IMR-90 (cell line): ENCODE measurements around the gene UGT1A3. TPM values are rescaled to one million over a fixed set of nuclear protein-coding genes. Genes with fewer than 3 reads are reported as not detected.

Source experiments
- ATAC-seq: fragments of 200-7000 bp; cut with Tn5 transposase; 2 replicates; pipeline ENCODE4 v1.9.1; 2020; ENCODE audit warnings: low read depth, mild to moderate bottlenecking, moderate library complexity
- BruUV-seq: library from RNA; stranded (reverse); fragments of 400-500 nt; replicated peaks from 2 replicates; lab custom pipeline; 2021; lab: Mats Ljungman, UMichigan
- CTCF ChIA-PET: fragments of 300-600 bp; formaldehyde crosslinking; extraction: SDS; loops from one replicate; lab custom pipeline; 2021; ENCODE audit warnings: antibody characterized with exemption; lab: Yijun Ruan, JAX
- POLR2A ChIA-PET: fragments of 300-600 bp; sonication (Branson Sonifier 250); formaldehyde crosslinking; loops from one replicate; lab custom pipeline; 2022; ENCODE audit warnings: antibody characterized with exemption; ENCODE audit not compliant: unreplicated experiment; lab: Charles Lee
- DNase-seq: peaks from one replicate; pipeline ENCODE4 v3.0.0; 2013
- H2AFZ ChIP-seq: replicated peaks from 2 replicates; pipeline ENCODE3; 2013; ENCODE audit warnings: low read length, mild to moderate bottlenecking; ENCODE audit not compliant: poor library complexity
- H2AK5ac ChIP-seq: 2 replicates; pipeline ENCODE4 v1.6.1; 2013; ENCODE audit warnings: low read depth, low read length, inconsistent platforms
- H2AK9ac ChIP-seq: replicated peaks from 2 replicates; pipeline ENCODE3; 2013; ENCODE audit warnings: mild to moderate bottlenecking, low read depth, low read length, moderate library complexity; ENCODE audit not compliant: poor library complexity
- H2BK120ac ChIP-seq: 2 replicates; pipeline ENCODE4 v1.6.1; 2013; ENCODE audit warnings: low read depth, low read length, inconsistent platforms
- H2BK15ac ChIP-seq: 3 replicates; pipeline ENCODE4 v1.6.1; 2013; ENCODE audit warnings: low read depth, low read length, inconsistent platforms
- H2BK20ac ChIP-seq: 2 replicates; pipeline ENCODE4 v1.6.1; 2013; ENCODE audit warnings: low read depth, mild to moderate bottlenecking, inconsistent platforms, low read length, moderate library complexity
- H2BK5ac ChIP-seq: 2 replicates; pipeline ENCODE4 v1.6.1; 2013; ENCODE audit warnings: mild to moderate bottlenecking, low read depth, low read length, inconsistent platforms; ENCODE audit not compliant: poor library complexity, severe bottlenecking
- H3K14ac ChIP-seq: replicated peaks from 2 replicates; pipeline ENCODE4 v1.6.1; 2013; ENCODE audit warnings: low read depth, low read length, inconsistent platforms
- H3K18ac ChIP-seq: 2 replicates; pipeline ENCODE4 v1.6.1; 2013; ENCODE audit warnings: low read depth, low read length, control low read depth
- H3K23ac ChIP-seq: 2 replicates; pipeline ENCODE4 v1.6.1; 2013; ENCODE audit warnings: low read depth, low read length, inconsistent platforms
- H3K27ac ChIP-seq: 2 replicates; pipeline ENCODE4 v1.5.1; 2013; ENCODE audit warnings: mild to moderate bottlenecking, control low read depth, low read length; ENCODE audit not compliant: insufficient read depth
- H3K27me3 ChIP-seq: 2 replicates; pipeline ENCODE4 v1.6.1; 2013; ENCODE audit warnings: low read length; ENCODE audit not compliant: control insufficient read depth, insufficient read depth
- H3K36me3 ChIP-seq: 2 replicates; pipeline ENCODE4 v1.6.1; 2013; ENCODE audit warnings: low read length, mixed read lengths; ENCODE audit not compliant: control insufficient read depth, insufficient read depth
- H3K4ac ChIP-seq: 2 replicates; pipeline ENCODE4 v1.6.1; 2013; ENCODE audit warnings: low read depth, low read length, inconsistent platforms
- H3K4me1 ChIP-seq: 2 replicates; pipeline ENCODE4 v1.6.1; 2013; ENCODE audit warnings: low read length, mixed read lengths; ENCODE audit not compliant: control insufficient read depth, insufficient read depth
- H3K4me2 ChIP-seq: 2 replicates; pipeline ENCODE4 v1.6.1; 2013; ENCODE audit warnings: low read depth, mild to moderate bottlenecking, control low read depth, low read length, moderate library complexity
- H3K4me3 ChIP-seq: 2 replicates; pipeline ENCODE4 v1.5.1; 2013; ENCODE audit warnings: low read depth, mild to moderate bottlenecking, control low read depth, low read length, moderate library complexity; ENCODE audit not compliant: insufficient read depth
- H3K56ac ChIP-seq: 2 replicates; pipeline ENCODE4 v1.6.1; 2013; ENCODE audit warnings: low read length, inconsistent platforms; ENCODE audit not compliant: insufficient read depth; ENCODE audit errors: extremely low read depth
- H3K79me1 ChIP-seq, 2 experiments: 2 replicates each; pipeline ENCODE4 v1.6.1; 2013; ENCODE audit warnings: low read length in 2 of 2, inconsistent platforms in 1 of 2, low read depth in 1 of 2
- H3K9ac ChIP-seq: 2 replicates; pipeline ENCODE4 v1.6.1; 2013; ENCODE audit warnings: low read depth, low read length, control low read depth
- H3K9me1 ChIP-seq: 2 replicates; pipeline ENCODE4 v1.6.1; 2013; ENCODE audit warnings: low read length, inconsistent platforms; ENCODE audit not compliant: insufficient read depth
- H3K9me3 ChIP-seq: 2 replicates; pipeline ENCODE4 v1.6.1; 2013; ENCODE audit warnings: low read length; ENCODE audit not compliant: control insufficient read depth, insufficient read depth
- H4K20me1 ChIP-seq: 2 replicates; pipeline ENCODE4 v1.6.1; 2013; ENCODE audit warnings: low read length, inconsistent platforms; ENCODE audit not compliant: insufficient read depth
- H4K5ac ChIP-seq: 2 replicates; pipeline ENCODE4 v1.6.1; 2013; ENCODE audit warnings: mild to moderate bottlenecking, low read depth, low read length, control low read depth
- H4K8ac ChIP-seq, 2 experiments: 2 replicates each; pipeline ENCODE4 v1.6.1; 2013; ENCODE audit warnings: low read depth in 2 of 2, low read length in 2 of 2, control low read depth in 1 of 2, inconsistent platforms in 1 of 2
- H4K91ac ChIP-seq: 2 replicates; pipeline ENCODE4 v1.6.1; 2013; ENCODE audit warnings: low read depth, low read length, inconsistent platforms; ENCODE audit not compliant: insufficient read depth
- FOS ChIP-seq: fragments of 150-350 bp; IDR thresholded peaks from 2 replicates; pipeline ENCODE4 v1.6.1; 2016; ENCODE audit warnings: low read depth, low read length
- WGBS, 2 experiments: methylation state at CpG; one replicate each; pipeline versions ENCODE4 v1.1.5 to v1.1.7; 2013; ENCODE audit warnings: missing lambda C conversion rate in 2 of 2; ENCODE audit not compliant: insufficient read length in 1 of 2; ENCODE audit errors: extremely low coverage in 2 of 2; 5-methylcytosine and 5-hydroxymethylcytosine counted together
- dilution Hi-C: fragments of 300-500 bp; cut with HindIII; formaldehyde crosslinking; loops from one replicate; pipeline ENCODE4 v1.14.3; 2018; ENCODE audit warnings: low sequenced_read_pairs; ENCODE audit not compliant: unreplicated experiment
- in situ Hi-C: fragments of 300-500 bp; cut with MboI; formaldehyde crosslinking; loops from 3 replicates; pipeline ENCODE4 v1.14.3; 2019; ENCODE audit warnings: low sequenced_read_pairs, inconsistent platforms, mixed read lengths
- intact Hi-C: fragments of 100-400 bp; cut with micrococcal nuclease; formaldehyde crosslinking; loops from 2 replicates; pipeline ENCODE4 v1.10.0; 2022
- polyA plus RNA-seq, 3 experiments: library from polyadenylated mRNA; depleted of rRNA; stranded (reverse); fragments of >200 nt; gene quantifications; 2 replicates each; pipeline ENCODE4 v1.2.3, GENCODE V29; 2012; ENCODE audit warnings: low replicate concordance in 1 of 3
- total RNA-seq: library from RNA; depleted of rRNA; stranded (reverse); fragments of >200 nt; gene quantifications from 2 replicates; pipeline ENCODE4 v1.2.3, GENCODE V29; 2012
- TF ChIP-seq, protein P1 (sequence below): conservative IDR thresholded peaks from 2 replicates; pipeline ENCODE4 v1.5.1; 2012; ENCODE audit warnings: mild to moderate bottlenecking, low read depth, low read length, improper control_type of control experiment

UGT1A3 gene
- total and polyA plus RNA-seq, 2 of the 4 experiments (the other 2 are of a cell fraction) = not detected

DNA sequence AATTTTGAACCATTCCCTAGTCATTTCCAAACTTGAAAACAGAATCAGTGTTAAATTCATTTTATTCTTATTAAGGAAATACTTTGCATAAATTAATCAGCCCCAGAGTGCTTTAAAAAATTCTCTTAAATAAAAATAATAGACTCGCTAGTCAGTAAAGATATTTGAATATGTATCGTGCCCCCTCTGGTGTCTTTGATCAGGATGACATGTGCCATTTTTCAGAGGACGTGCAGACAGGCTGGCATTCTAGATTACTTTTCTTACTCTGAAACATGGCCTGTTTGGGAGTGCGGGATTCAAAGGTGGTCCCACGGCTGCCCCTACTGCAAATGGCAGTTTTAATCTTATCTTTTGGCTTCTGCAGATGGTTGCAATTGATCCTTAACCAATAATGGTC lies 43.7 kb downstream of the UGT1A3 start:
- Histone ChIP-seq H4K5ac (no peak overlapping the region), H2AK5ac (no peak overlapping the region), H3K79me1 (no peaks in the 10 kb centered on the region), H3K36me3 (no peaks in the 10 kb centered on the region), H3K4me2 (no peak overlapping the region), H2AFZ (no peak overlapping the region), H3K4ac (no peak overlapping the region), H2BK20ac (no peak overlapping the region), H2AK9ac (no peak overlapping the region), H2BK120ac (no peak overlapping the region), H3K9ac (no peak overlapping the region), H4K8ac (no peak overlapping the region), H3K4me1 (no peaks in the 10 kb centered on the region), H4K91ac (no peak overlapping the region), H2BK15ac (no peak overlapping the region), H2BK5ac (no peak overlapping the region), H3K18ac (no peak overlapping the region), H3K9me1 (no peaks in the 10 kb centered on the region), H3K27ac (no peak overlapping the region), H3K27me3 (no peaks in the 10 kb centered on the region), H4K20me1 (no peaks in the 10 kb centered on the region), H3K56ac (no peak overlapping the region), H3K14ac (no peak overlapping the region), H3K23ac (no peak overlapping the region), H3K9me3 (peaks cover 3% of the 10 kb centered on the region; the same call in 1 of the 2 replicates), H3K4me3 (no peak overlapping the region)
- ChIA-PET CTCF (interaction anchor here (0.8 kb wide), 1 partner anchor 62 kb away, joined by 3 read pairs; no protein-coding TSS in a partner anchor), POLR2A (no interaction called here)
- dilution Hi-C loops (no loop called here), intact Hi-C loops (no loop called here), in situ Hi-C loops (no loop called here)
- WGBS, 2 experiments = 100% methylated on average over 1 of the region's 5 CpGs; no CpG with 5 or more reads in 1 of the 2 experiments
- DNase-seq = no peak
- ATAC-seq = no peak
- BruUV-seq = no TSS peak
- no peak for TF ChIP-seq FOS
- TF ChIP-seq, protein P1, sequence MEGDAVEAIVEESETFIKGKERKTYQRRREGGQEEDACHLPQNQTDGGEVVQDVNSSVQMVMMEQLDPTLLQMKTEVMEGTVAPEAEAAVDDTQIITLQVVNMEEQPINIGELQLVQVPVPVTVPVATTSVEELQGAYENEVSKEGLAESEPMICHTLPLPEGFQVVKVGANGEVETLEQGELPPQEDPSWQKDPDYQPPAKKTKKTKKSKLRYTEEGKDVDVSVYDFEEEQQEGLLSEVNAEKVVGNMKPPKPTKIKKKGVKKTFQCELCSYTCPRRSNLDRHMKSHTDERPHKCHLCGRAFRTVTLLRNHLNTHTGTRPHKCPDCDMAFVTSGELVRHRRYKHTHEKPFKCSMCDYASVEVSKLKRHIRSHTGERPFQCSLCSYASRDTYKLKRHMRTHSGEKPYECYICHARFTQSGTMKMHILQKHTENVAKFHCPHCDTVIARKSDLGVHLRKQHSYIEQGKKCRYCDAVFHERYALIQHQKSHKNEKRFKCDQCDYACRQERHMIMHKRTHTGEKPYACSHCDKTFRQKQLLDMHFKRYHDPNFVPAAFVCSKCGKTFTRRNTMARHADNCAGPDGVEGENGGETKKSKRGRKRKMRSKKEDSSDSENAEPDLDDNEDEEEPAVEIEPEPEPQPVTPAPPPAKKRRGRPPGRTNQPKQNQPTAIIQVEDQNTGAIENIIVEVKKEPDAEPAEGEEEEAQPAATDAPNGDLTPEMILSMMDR = 0 out of 2 replicates have a peak, but pooled peaks have one; percentile 20
